Measurements from ENCODE around the gene KCTD1. TPM values are rescaled to one million over a fixed set of nuclear protein-coding genes. Genes with fewer than 3 reads are reported as not detected.
A peak's percentile ranks its signal among the peaks of the same experiment; 100 is the strongest.

The KCTD1 gene
- total and polyA plus RNA-seq, 10 of the 15 experiments (the other 5 are each of a cell fraction or from before 2014, with no cell fraction given): 1.5 to 13.4 (median 5.5) TPM

DNA sequence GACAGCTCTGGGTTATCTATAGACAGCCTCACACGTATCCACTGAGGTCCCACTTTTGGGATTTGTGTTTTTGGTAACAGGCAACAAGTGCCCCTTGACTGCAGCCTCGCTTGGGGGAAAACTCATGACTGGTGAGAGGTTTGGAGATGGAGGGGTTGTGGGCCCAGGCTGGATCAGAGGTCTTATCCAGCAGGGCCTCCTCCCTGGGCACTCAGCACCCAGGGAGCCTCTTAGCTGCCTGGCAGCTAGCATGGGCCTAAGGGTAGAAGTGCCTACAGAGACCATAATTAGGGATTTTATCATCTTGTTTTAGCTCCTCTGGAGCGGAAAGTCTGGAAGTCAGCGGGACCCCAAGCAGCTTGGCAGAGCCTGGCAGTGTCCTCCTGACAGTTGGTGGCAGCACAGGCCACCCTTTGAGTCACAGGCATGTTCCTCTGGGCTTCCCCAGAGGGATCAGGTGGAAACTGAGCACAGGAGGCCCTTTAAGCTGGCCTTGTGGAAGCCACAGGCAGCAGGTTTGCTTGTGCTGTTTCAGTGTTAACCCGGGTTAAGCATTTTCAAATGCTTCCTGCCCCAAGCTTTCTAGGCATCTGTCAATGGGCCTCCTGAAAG, 143.1 kb downstream of the KCTD1 start (continued):
- TF ChIP-seq, protein P1, sequence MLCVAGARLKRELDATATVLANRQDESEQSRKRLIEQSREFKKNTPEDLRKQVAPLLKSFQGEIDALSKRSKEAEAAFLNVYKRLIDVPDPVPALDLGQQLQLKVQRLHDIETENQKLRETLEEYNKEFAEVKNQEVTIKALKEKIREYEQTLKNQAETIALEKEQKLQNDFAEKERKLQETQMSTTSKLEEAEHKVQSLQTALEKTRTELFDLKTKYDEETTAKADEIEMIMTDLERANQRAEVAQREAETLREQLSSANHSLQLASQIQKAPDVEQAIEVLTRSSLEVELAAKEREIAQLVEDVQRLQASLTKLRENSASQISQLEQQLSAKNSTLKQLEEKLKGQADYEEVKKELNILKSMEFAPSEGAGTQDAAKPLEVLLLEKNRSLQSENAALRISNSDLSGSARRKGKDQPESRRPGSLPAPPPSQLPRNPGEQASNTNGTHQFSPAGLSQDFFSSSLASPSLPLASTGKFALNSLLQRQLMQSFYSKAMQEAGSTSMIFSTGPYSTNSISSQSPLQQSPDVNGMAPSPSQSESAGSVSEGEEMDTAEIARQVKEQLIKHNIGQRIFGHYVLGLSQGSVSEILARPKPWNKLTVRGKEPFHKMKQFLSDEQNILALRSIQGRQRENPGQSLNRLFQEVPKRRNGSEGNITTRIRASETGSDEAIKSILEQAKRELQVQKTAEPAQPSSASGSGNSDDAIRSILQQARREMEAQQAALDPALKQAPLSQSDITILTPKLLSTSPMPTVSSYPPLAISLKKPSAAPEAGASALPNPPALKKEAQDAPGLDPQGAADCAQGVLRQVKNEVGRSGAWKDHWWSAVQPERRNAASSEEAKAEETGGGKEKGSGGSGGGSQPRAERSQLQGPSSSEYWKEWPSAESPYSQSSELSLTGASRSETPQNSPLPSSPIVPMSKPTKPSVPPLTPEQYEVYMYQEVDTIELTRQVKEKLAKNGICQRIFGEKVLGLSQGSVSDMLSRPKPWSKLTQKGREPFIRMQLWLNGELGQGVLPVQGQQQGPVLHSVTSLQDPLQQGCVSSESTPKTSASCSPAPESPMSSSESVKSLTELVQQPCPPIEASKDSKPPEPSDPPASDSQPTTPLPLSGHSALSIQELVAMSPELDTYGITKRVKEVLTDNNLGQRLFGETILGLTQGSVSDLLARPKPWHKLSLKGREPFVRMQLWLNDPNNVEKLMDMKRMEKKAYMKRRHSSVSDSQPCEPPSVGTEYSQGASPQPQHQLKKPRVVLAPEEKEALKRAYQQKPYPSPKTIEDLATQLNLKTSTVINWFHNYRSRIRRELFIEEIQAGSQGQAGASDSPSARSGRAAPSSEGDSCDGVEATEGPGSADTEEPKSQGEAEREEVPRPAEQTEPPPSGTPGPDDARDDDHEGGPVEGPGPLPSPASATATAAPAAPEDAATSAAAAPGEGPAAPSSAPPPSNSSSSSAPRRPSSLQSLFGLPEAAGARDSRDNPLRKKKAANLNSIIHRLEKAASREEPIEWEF (IDR thresholded peaks at IDR 0.05; ENCODE audit: insufficient replicate concordance, low read depth, low read length): no peak
- TF ChIP-seq, protein P2, sequence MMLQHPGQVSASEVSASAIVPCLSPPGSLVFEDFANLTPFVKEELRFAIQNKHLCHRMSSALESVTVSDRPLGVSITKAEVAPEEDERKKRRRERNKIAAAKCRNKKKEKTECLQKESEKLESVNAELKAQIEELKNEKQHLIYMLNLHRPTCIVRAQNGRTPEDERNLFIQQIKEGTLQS (IDR thresholded peaks at IDR 0.05; ENCODE audit: borderline replicate concordance, extremely low read depth, low read depth, low read length): no peak
- TF ChIP-seq POU2F2 (IDR thresholded peaks at IDR 0.05; ENCODE audit: borderline replicate concordance, low read depth, low read length): no peak
- TF ChIP-seq IKZF1 (conservative IDR thresholded peaks at IDR 0.05): 0 out of 2 replicates have a peak, but pooled peaks have one; percentile 11
- TF ChIP-seq SIX5 (IDR thresholded peaks at IDR 0.05; ENCODE audit: low read depth, low read length, severe bottlenecking): no peak
- peak; percentile 70 for TF ChIP-seq SMC3 (IDR thresholded peaks at IDR 0.05; ENCODE audit: borderline replicate concordance, low read length)
- TF ChIP-seq, protein P3, sequence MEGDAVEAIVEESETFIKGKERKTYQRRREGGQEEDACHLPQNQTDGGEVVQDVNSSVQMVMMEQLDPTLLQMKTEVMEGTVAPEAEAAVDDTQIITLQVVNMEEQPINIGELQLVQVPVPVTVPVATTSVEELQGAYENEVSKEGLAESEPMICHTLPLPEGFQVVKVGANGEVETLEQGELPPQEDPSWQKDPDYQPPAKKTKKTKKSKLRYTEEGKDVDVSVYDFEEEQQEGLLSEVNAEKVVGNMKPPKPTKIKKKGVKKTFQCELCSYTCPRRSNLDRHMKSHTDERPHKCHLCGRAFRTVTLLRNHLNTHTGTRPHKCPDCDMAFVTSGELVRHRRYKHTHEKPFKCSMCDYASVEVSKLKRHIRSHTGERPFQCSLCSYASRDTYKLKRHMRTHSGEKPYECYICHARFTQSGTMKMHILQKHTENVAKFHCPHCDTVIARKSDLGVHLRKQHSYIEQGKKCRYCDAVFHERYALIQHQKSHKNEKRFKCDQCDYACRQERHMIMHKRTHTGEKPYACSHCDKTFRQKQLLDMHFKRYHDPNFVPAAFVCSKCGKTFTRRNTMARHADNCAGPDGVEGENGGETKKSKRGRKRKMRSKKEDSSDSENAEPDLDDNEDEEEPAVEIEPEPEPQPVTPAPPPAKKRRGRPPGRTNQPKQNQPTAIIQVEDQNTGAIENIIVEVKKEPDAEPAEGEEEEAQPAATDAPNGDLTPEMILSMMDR (IDR thresholded peaks at IDR 0.05 in 2 of 3, conservative IDR thresholded peaks at IDR 0.05 in 1 of 3; ENCODE audit: control insufficient read depth in 2 of 3, extremely low read depth in 1 of 3, insufficient read depth in 1 of 3, low read depth in 3 of 3, low read length in 3 of 3): peak; percentile 66 to 75 (median 71); a peak in 5 of 6 replicates
- no peak for TF ChIP-seq ZNF217 (IDR thresholded peaks at IDR 0.05)

Small RNAs within 50 kb of the gene (microRNA-seq; reads per million reads assigned to microRNA genes)
- gene MIR8057: not detected

Small RNAs within 50 kb of the gene (small RNA-seq; reads per million reads assigned to genes)
- gene MIR8057: not detected
